Endothelial cell of umbilical vein (primary cell): ENCODE data around the gene LAMB3. TPM values are rescaled to one million over a fixed set of nuclear protein-coding genes. Genes with fewer than 3 reads are reported as not detected.

Experiments used
- BruUV-seq: library from RNA; stranded (reverse); fragments of 400-500 nt; replicated peaks from 2 replicates; lab custom pipeline; 2021; lab: Mats Ljungman, UMichigan
- CTCF ChIA-PET: fragments of 300-600, 350-600 bp; sonication (Branson Sonifier 250); formaldehyde crosslinking; loops from one replicate; lab custom pipeline; 2021; ENCODE audit warnings: antibody characterized with exemption, inconsistent platforms; lab: Charles Lee
- POLR2A ChIA-PET: fragments of 300-600, 350-600 bp; sonication (Branson Sonifier 250); formaldehyde crosslinking; loops from one replicate; lab custom pipeline; 2021; ENCODE audit warnings: antibody characterized with exemption, inconsistent platforms; lab: Charles Lee
- DNase-seq: peaks from one replicate; pipeline ENCODE4 v3.0.0-alpha.2; 2011; ENCODE audit warnings: low read depth, low spot score
- FAIRE-seq: peaks from 2 replicates; lab custom pipeline; 2011; peaks lifted over from hg19 to GRCh38; lab: Jason Lieb, UNC
- H2AFZ ChIP-seq: 2 replicates; pipeline ENCODE4 v1.6.0; 2012; ENCODE audit warnings: low read depth, low read length, control low read depth, inconsistent platforms
- H3K27ac ChIP-seq: 2 replicates; pipeline ENCODE4 v1.5.1; 2011; ENCODE audit warnings: low read depth, mild to moderate bottlenecking, control low read depth, low read length, moderate library complexity; ENCODE audit not compliant: insufficient read depth
- H3K27me3 ChIP-seq, 2 experiments: 2 replicates each; pipeline versions ENCODE4 v1.6.0 to v1.6.1; 2011; ENCODE audit warnings: low read length in 2 of 2, mixed read lengths in 1 of 2; ENCODE audit not compliant: control insufficient read depth in 2 of 2, insufficient read depth in 2 of 2
- H3K36me3 ChIP-seq, 2 experiments: 2 replicates in 1 of 2; 3 replicates in 1 of 2; pipeline ENCODE4 v1.5.1; 2011; ENCODE audit warnings: low read length in 2 of 2, mild to moderate bottlenecking in 1 of 2, moderate library complexity in 1 of 2; ENCODE audit not compliant: control insufficient read depth in 2 of 2, insufficient read depth in 2 of 2; ENCODE audit errors: extremely low read depth in 1 of 2
- H3K4me1 ChIP-seq: 3 replicates; pipeline ENCODE4 v1.5.1; 2011; ENCODE audit warnings: mild to moderate bottlenecking, low read length; ENCODE audit not compliant: control insufficient read depth, insufficient read depth; ENCODE audit errors: extremely low read depth
- H3K4me2 ChIP-seq: 2 replicates; pipeline ENCODE4 v1.6.1; 2011; ENCODE audit warnings: low read length, control low read depth, mixed read lengths; ENCODE audit not compliant: insufficient read depth
- H3K4me3 ChIP-seq, 3 experiments: fragments of 200-600 bp in 1 of 3; sonication (generic), shearing (Covaris generic) in 1 of 3; replicated peaks in 1 of 3; 2 replicates each; pipeline ENCODE4 v1.5.1; 2011 to 2016; ENCODE audit warnings: control low read depth in 3 of 3, low read length in 3 of 3, mild to moderate bottlenecking in 2 of 3, inconsistent platforms in 1 of 3, low read depth in 1 of 3, moderate library complexity in 1 of 3; ENCODE audit not compliant: insufficient read depth in 1 of 3
- H3K79me2 ChIP-seq: 2 replicates; pipeline ENCODE4 v1.6.0; 2012; ENCODE audit warnings: low read length, inconsistent platforms; ENCODE audit not compliant: control insufficient read depth, insufficient read depth
- H3K9ac ChIP-seq: replicated peaks from 2 replicates; pipeline ENCODE3; 2011; ENCODE audit warnings: low read length, control low read depth; ENCODE audit not compliant: insufficient read depth; ENCODE audit errors: extremely low read depth
- H3K9me1 ChIP-seq: replicated peaks from 3 replicates; pipeline ENCODE4 v1.6.0; 2011; ENCODE audit warnings: mild to moderate bottlenecking, low read length; ENCODE audit not compliant: control insufficient read depth, insufficient read depth; ENCODE audit errors: extremely low read depth
- H3K9me3 ChIP-seq: replicated peaks from 2 replicates; pipeline ENCODE4 v1.5.1; 2012; ENCODE audit warnings: low read length, inconsistent platforms; ENCODE audit not compliant: control insufficient read depth, insufficient read depth
- H4K20me1 ChIP-seq: replicated peaks from 2 replicates; pipeline ENCODE3; 2011; ENCODE audit warnings: mild to moderate bottlenecking, low read length; ENCODE audit not compliant: control insufficient read depth, insufficient read depth; ENCODE audit errors: extremely low read depth
- CTCF ChIP-seq, 2 donors: IDR thresholded peaks; 1 replicate in 1 of 2; 2 replicates in 1 of 2; pipeline ENCODE4 v1.5.1; 2011; ENCODE audit warnings: low read length in 2 of 2, mild to moderate bottlenecking in 2 of 2, moderate library complexity in 2 of 2, control low read depth in 1 of 2, inconsistent platforms in 1 of 2, low read depth in 1 of 2; ENCODE audit not compliant: insufficient read depth in 1 of 2; ENCODE audit errors: extremely low read depth in 1 of 2
- EZH2 ChIP-seq: IDR thresholded peaks from 2 replicates; pipeline ENCODE4 v1.6.1; 2012; ENCODE audit warnings: borderline replicate concordance, low read depth, mild to moderate bottlenecking, moderate library complexity, low read length, inconsistent platforms; ENCODE audit not compliant: severe bottlenecking
- FOS ChIP-seq: IDR thresholded peaks from 2 replicates; pipeline ENCODE4 v1.6.1; 2011; ENCODE audit warnings: mild to moderate bottlenecking, low read length, moderate library complexity, borderline replicate concordance; ENCODE audit not compliant: insufficient read depth
- GATA2 ChIP-seq: IDR thresholded peaks from 2 replicates; pipeline ENCODE4 v1.7.0; 2011; ENCODE audit warnings: low read depth, mild to moderate bottlenecking, moderate library complexity, mixed read lengths, low read length; ENCODE audit not compliant: insufficient read length, insufficient read depth
- JUN ChIP-seq: IDR thresholded peaks from 2 replicates; pipeline ENCODE4 v1.6.1; 2011; ENCODE audit warnings: borderline replicate concordance, low read depth; ENCODE audit not compliant: insufficient read length, insufficient read depth
- MYC ChIP-seq: IDR thresholded peaks from one replicate; pipeline ENCODE4 v1.6.1; 2011; ENCODE audit warnings: mild to moderate bottlenecking, low read depth, low read length
- POLR2A ChIP-seq: IDR thresholded peaks from 2 replicates; pipeline ENCODE4 v1.6.1; 2012; ENCODE audit warnings: low read depth, mild to moderate bottlenecking, control low read depth, low read length
- POLR2AphosphoS5 ChIP-seq: IDR thresholded peaks from 2 replicates; pipeline ENCODE4 v1.6.1; 2012; ENCODE audit warnings: low read depth, mild to moderate bottlenecking, control low read depth, low read length, moderate library complexity; ENCODE audit not compliant: insufficient read depth
- dilution Hi-C: fragments of 300-500 bp; cut with MboI; formaldehyde crosslinking; loops from one replicate; pipeline ENCODE4 v1.15.0; 2019; ENCODE audit warnings: low sequenced_read_pairs; ENCODE audit not compliant: extremely low pct_ligation_motif_present
- intact Hi-C: fragments of 100-400 bp; cut with micrococcal nuclease; formaldehyde crosslinking; loops from one replicate; pipeline ENCODE4 v1.10.0; 2022
- polyA plus RNA-seq, 4 experiments: library from polyadenylated mRNA; depleted of rRNA in 3 of 4; stranded (reverse) in 3 of 4; unstranded in 1 of 4; fragments of >200 nt; gene quantifications; 2 replicates each; pipeline versions ENCODE4 v1.2.1 to v1.2.3, GENCODE V29; 2011 to 2012; ENCODE audit warnings: missing spikeins in 1 of 4
- total RNA-seq: library from RNA; stranded (reverse); gene quantifications from 2 replicates; pipeline ENCODE4 v1.2.3, GENCODE V29; 2021

Gene LAMB3
- total and polyA plus RNA-seq, 2 donors (not counting 3 experiments of a cell fraction or from before 2014, with no cell fraction given): 2.6 to 3.1 TPM

GRCh38 chr1:209627732-209628196 lies 24.5 kb downstream of the LAMB3 start:
- no peaks in the 10 kb centered on the region for H3K27me3 ChIP-seq
- H3K4me3 ChIP-seq: no peak overlapping the region
- H3K9ac ChIP-seq: no peak overlapping the region
- no peaks in the 10 kb centered on the region for H3K79me2 ChIP-seq
- TF ChIP-seq JUN: no peak
- no peak for TF ChIP-seq POLR2A
- no peak for TF ChIP-seq EZH2
- no peak for TF ChIP-seq FOS
- TF ChIP-seq CTCF (IDR thresholded peaks at IDR 0.05; ENCODE audit: extremely low read depth in 1 of 2, insufficient read depth in 1 of 2, low read depth in 1 of 2, low read length in 2 of 2): peak; percentile 95 to 99
- no peak for TF ChIP-seq GATA2
- TF ChIP-seq POLR2AphosphoS5: no peak
- TF ChIP-seq MYC: no peak
- no peak overlapping the region for H3K27ac ChIP-seq
- dilution Hi-C loops: no loop called here
- peak; percentile 78 for DNase-seq
- intact Hi-C loops: loop anchor here (1.0 to 5.0 kb wide), 6 partner anchors 25 to 120 kb away; no protein-coding TSS in a partner anchor
- no peaks in the 10 kb centered on the region for H4K20me1 ChIP-seq
- H3K4me2 ChIP-seq: no peak overlapping the region
- no peaks in the 10 kb centered on the region for H3K4me1 ChIP-seq
- ChIA-PET CTCF (interaction anchor here (0.6 to 10.2 kb wide), 36 partner anchors 9 to 121 kb away, joined by 3 to 119 read pairs (median 5); partner anchors contain the start of genes CAMK1G, G0S2 and LAMB3), POLR2A (interaction anchor here (0.6 kb wide), 1 partner anchor 16 kb away, joined by 3 read pairs; no protein-coding TSS in a partner anchor)
- BruUV-seq: no TSS peak
- H3K9me1 ChIP-seq: no peaks in the 10 kb centered on the region
- no peaks in the 10 kb centered on the region for H3K36me3 ChIP-seq
- FAIRE-seq: peak; percentile 84
- H3K9me3 ChIP-seq: no peaks in the 10 kb centered on the region
- no peak overlapping the region for H2AFZ ChIP-seq
